HL-60 (cell line): ENCODE results near the gene SLC39A9.

Experiments used
- DNase-seq, 2 experiments: peaks; one replicate each; pipeline ENCODE4 v3.0.0-alpha.2; 2010 to 2020; ENCODE audit warnings: low read depth in 1 of 2, low spot score in 1 of 2
- H3K27ac ChIP-seq: fragments of 250-450 bp; sonication (Bioruptor Pico); replicated peaks from 2 replicates; pipeline ENCODE4 v1.5.1; 2020; ENCODE audit warnings: mild to moderate bottlenecking, moderate library complexity
- H3K27me3 ChIP-seq: fragments of 250-450 bp; sonication (Bioruptor Pico); 2 replicates; pipeline ENCODE4 v1.5.1; 2021; ENCODE audit warnings: mild to moderate bottlenecking, moderate library complexity; ENCODE audit not compliant: insufficient read depth, poor library complexity, severe bottlenecking
- H3K4me3 ChIP-seq: replicated peaks from 2 replicates; pipeline ENCODE4 v1.5.1; 2011; ENCODE audit warnings: mild to moderate bottlenecking, control low read depth, low read length; ENCODE audit not compliant: insufficient read depth
- CTCF ChIP-seq: IDR thresholded peaks from one replicate; pipeline ENCODE4 v1.5.1; 2011; ENCODE audit warnings: low read length, control low read depth, inconsistent platforms; ENCODE audit not compliant: insufficient read depth
- GABPA ChIP-seq: IDR thresholded peaks from 2 replicates; pipeline ENCODE4 v1.6.1; 2012; ENCODE audit warnings: low read depth
- POLR2AphosphoS5 ChIP-seq: IDR thresholded peaks from 2 replicates; pipeline ENCODE4 v1.6.1; 2012; ENCODE audit warnings: low read depth
- SPI1 ChIP-seq: IDR thresholded peaks from 2 replicates; pipeline ENCODE4 v1.6.1; 2012; ENCODE audit warnings: low read depth, mild to moderate bottlenecking, borderline replicate concordance
- TF ChIP-seq, protein P1 (sequence below): IDR thresholded peaks from 2 replicates; pipeline ENCODE4 v1.6.1; 2012; ENCODE audit warnings: low read depth; ENCODE audit not compliant: insufficient replicate concordance

SLC39A9 gene

GRCh38 chr14:69468949-69469348 lies 70.5 kb downstream of the SLC39A9 start:
- no peaks in the 10 kb centered on the region for H3K27me3 ChIP-seq
- no peak overlapping the region for H3K4me3 ChIP-seq
- no peak overlapping the region for H3K27ac ChIP-seq
- no peak for TF ChIP-seq POLR2AphosphoS5
- TF ChIP-seq SPI1: no peak
- no peak for TF ChIP-seq GABPA
- no peak for TF ChIP-seq CTCF
- TF ChIP-seq, protein P1, sequence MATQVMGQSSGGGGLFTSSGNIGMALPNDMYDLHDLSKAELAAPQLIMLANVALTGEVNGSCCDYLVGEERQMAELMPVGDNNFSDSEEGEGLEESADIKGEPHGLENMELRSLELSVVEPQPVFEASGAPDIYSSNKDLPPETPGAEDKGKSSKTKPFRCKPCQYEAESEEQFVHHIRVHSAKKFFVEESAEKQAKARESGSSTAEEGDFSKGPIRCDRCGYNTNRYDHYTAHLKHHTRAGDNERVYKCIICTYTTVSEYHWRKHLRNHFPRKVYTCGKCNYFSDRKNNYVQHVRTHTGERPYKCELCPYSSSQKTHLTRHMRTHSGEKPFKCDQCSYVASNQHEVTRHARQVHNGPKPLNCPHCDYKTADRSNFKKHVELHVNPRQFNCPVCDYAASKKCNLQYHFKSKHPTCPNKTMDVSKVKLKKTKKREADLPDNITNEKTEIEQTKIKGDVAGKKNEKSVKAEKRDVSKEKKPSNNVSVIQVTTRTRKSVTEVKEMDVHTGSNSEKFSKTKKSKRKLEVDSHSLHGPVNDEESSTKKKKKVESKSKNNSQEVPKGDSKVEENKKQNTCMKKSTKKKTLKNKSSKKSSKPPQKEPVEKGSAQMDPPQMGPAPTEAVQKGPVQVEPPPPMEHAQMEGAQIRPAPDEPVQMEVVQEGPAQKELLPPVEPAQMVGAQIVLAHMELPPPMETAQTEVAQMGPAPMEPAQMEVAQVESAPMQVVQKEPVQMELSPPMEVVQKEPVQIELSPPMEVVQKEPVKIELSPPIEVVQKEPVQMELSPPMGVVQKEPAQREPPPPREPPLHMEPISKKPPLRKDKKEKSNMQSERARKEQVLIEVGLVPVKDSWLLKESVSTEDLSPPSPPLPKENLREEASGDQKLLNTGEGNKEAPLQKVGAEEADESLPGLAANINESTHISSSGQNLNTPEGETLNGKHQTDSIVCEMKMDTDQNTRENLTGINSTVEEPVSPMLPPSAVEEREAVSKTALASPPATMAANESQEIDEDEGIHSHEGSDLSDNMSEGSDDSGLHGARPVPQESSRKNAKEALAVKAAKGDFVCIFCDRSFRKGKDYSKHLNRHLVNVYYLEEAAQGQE: no peak
- DNase-seq: peak in 1 of 2 experiments; percentile 45

DNA sequence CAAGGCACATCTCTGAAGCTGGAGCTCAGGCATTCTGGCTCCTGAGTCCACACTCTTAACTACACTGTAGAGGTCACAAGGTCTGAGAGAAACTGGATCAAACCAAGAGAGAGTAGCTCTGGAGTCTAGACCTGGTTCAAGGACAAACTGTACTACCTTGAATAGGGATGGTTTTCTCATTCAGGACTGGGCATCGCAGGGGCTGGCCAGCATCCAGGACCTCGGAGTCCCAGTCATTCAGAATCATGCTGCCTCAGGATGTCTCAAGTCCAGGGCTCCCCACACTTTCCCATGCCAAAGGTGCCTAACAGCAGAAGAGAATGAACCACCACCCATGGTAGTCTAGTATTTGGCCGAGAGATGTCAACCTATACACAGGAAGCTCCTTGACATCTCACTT lies 72.9 kb downstream of the SLC39A9 start:
- no peak overlapping the region for H3K27ac ChIP-seq
- H3K27me3 ChIP-seq: no peaks in the 10 kb centered on the region
- TF ChIP-seq GABPA (no peak), POLR2AphosphoS5 (no peak)
- TF ChIP-seq, protein P1: no peak
- H3K4me3 ChIP-seq: no peak overlapping the region
- DNase-seq: no peak

- H3K4me3 ChIP-seq: no peak overlapping the region
- no peak overlapping the region for H3K27ac ChIP-seq
- TF ChIP-seq SPI1 (no peak), POLR2AphosphoS5 (no peak), CTCF (no peak), GABPA (no peak)
- TF ChIP-seq, protein P1: no peak
- no peak for DNase-seq
- no peaks in the 10 kb centered on the region for H3K27me3 ChIP-seq
Measured at GRCh38 chr14:69471916-69472315, 73.4 kb downstream of the SLC39A9 start.

DNA sequence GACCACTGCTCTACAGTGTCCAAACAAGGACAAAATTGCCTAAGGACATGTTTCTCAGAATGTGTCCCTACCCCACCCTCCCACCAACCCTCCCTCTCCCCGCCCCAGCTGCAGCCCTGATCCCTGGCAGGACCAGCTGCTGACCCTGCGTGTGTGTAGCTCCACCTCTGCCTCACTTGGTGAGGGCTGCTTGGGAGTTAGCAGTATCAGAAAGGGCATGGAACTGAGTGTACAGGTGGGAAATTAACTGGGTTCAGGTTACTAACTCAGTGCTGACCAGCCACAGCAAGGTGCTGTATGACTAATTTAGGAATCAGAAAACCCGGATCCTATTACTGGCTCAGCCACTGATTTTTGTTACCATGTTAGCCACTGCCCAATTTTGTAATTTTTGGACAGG lies 74.8 kb downstream of the SLC39A9 start:
- H3K27ac ChIP-seq: no peak overlapping the region
- no peak overlapping the region for H3K4me3 ChIP-seq
- no peaks in the 10 kb centered on the region for H3K27me3 ChIP-seq
- TF ChIP-seq SPI1: no peak
- TF ChIP-seq GABPA: no peak
- TF ChIP-seq POLR2AphosphoS5: no peak
- TF ChIP-seq CTCF: no peak
- TF ChIP-seq, protein P1: no peak
- no peak for DNase-seq
